Activated CD4-positive, CD25-positive, alpha-beta regulatory T cell treated with anti-CD3 and anti-CD28 coated beads, Interleukin-2, amount 50 U/mL, for 72 hours (primary cell): ENCODE measurements around the gene TCERG1L.
"Not testable (repeated sequence)": the region's sequence is repeated elsewhere in the genome, so short reads cannot be mapped to it uniquely, and the experiment has no call there.

Experiments used
- DNase-seq: peaks from one replicate; pipeline ENCODE4 v3.0.0; 2021

Gene TCERG1L

GRCh38 chr10:131311661-131312477, at the start of gene TCERG1L:
TCERG1L (minus strand) TSS chr10:131311721; CDS start chr10:131311635, 86 bp downstream.
- no peak for DNase-seq

GRCh38 chr10:131358741-131359442, 47.4 kb upstream of the TCERG1L start:
- no peak for DNase-seq

- no peak for DNase-seq
These were observed 44.9 kb upstream of the TCERG1L start for GRCh38 chr10:131356442-131356841.

GRCh38 chr10:131355881-131356280, 44.4 kb upstream of the TCERG1L start:
- no peak for DNase-seq

- no peak for DNase-seq
These were observed 43.5 kb upstream of the TCERG1L start for GRCh38 chr10:131355056-131355455.

GRCh38 chr10:131354380-131354779, 42.9 kb upstream of the TCERG1L start:
- DNase-seq: no peak

- DNase-seq: no peak
These were observed 41.3 kb upstream of the TCERG1L start for GRCh38 chr10:131352765-131353290.

- DNase-seq: no peak
These were observed 39.1 kb upstream of the TCERG1L start for GRCh38 chr10:131350660-131351059.

GRCh38 chr10:131350245-131350644, 38.7 kb upstream of the TCERG1L start:
- DNase-seq: no peak

GRCh38 chr10:131346456-131346855, 34.9 kb upstream of the TCERG1L start:
- DNase-seq: no peak

- no peak for DNase-seq
These were observed 34.2 kb upstream of the TCERG1L start for GRCh38 chr10:131345691-131346090.

GRCh38 chr10:131344747-131345146, 33.2 kb upstream of the TCERG1L start:
- DNase-seq: no peak

GRCh38 chr10:131337741-131338140, 26.2 kb upstream of the TCERG1L start:
- no peak for DNase-seq

GRCh38 chr10:131332821-131333220, 21.3 kb upstream of the TCERG1L start:
- DNase-seq: no peak

- DNase-seq: no peak
These were observed 12.4 kb upstream of the TCERG1L start for GRCh38 chr10:131323880-131324279.

GRCh38 chr10:131323025-131323424, 11.5 kb upstream of the TCERG1L start:
- DNase-seq: no peak

GRCh38 chr10:131322575-131322974, 11.1 kb upstream of the TCERG1L start:
- DNase-seq: not testable (repeated sequence)

- no peak for DNase-seq
These were observed 9.5 kb upstream of the TCERG1L start for GRCh38 chr10:131320860-131321604.

GRCh38 chr10:131318814-131319213, 7.3 kb upstream of the TCERG1L start:
- DNase-seq: no peak

GRCh38 chr10:131318291-131318690, 6.8 kb upstream of the TCERG1L start:
- no peak for DNase-seq

GRCh38 chr10:131316321-131317075, 5.0 kb upstream of the TCERG1L start:
- no peak for DNase-seq

GRCh38 chr10:131315344-131315743, 3.8 kb upstream of the TCERG1L start:
- no peak for DNase-seq
